RPMI8226 (cell line): ENCODE results near the gene KCNJ12.
"Not testable (repeated sequence)": the region's sequence is repeated elsewhere in the genome, so short reads cannot be mapped to it uniquely, and the experiment has no call there.

ENCODE experiments used
- DNase-seq: peaks from one replicate; pipeline ENCODE4 v3.0.0-alpha.2; 2015

Gene KCNJ12

GRCh38 chr17:21424697-21425096 is 48.5 kb downstream of the KCNJ12 start:
- not testable (repeated sequence) for DNase-seq

GRCh38 chr17:21425321-21425720 is 49.2 kb downstream of the KCNJ12 start:
- DNase-seq = no peak

- DNase-seq = no peak
Measured at GRCh38 chr17:21425736-21426135, 49.6 kb downstream of the KCNJ12 start.

- DNase-seq = not testable (repeated sequence)
Measured at GRCh38 chr17:21426246-21426645, 50.1 kb downstream of the KCNJ12 start.

GRCh38 chr17:21426876-21427275 is 50.7 kb downstream of the KCNJ12 start:
- DNase-seq = not testable (repeated sequence)

- not testable (repeated sequence) for DNase-seq
Measured at GRCh38 chr17:21427727-21428126, 51.6 kb downstream of the KCNJ12 start.

GRCh38 chr17:21428752-21429424 is 52.7 kb downstream of the KCNJ12 start:
- not testable (repeated sequence) for DNase-seq

- not testable (repeated sequence) for DNase-seq
Measured at GRCh38 chr17:21429921-21430628, 53.9 kb downstream of the KCNJ12 start.

- DNase-seq = not testable (repeated sequence)
Measured at GRCh38 chr17:21433971-21434370, 57.8 kb downstream of the KCNJ12 start.

GRCh38 chr17:21434976-21435375 is 58.8 kb downstream of the KCNJ12 start:
- DNase-seq = not testable (repeated sequence)

- DNase-seq = not testable (repeated sequence)
Measured at GRCh38 chr17:21436481-21436880, 60.3 kb downstream of the KCNJ12 start.

- not testable (repeated sequence) for DNase-seq
Measured at GRCh38 chr17:21436883-21437836, 61.0 kb downstream of the KCNJ12 start.

GRCh38 chr17:21438316-21439014 is 62.3 kb downstream of the KCNJ12 start:
- DNase-seq = not testable (repeated sequence)

- DNase-seq = not testable (repeated sequence)
Measured at GRCh38 chr17:21439015-21439336, 62.8 kb downstream of the KCNJ12 start.

GRCh38 chr17:21445091-21445650 is 69.0 kb downstream of the KCNJ12 start:
- DNase-seq = no peak

GRCh38 chr17:21447552-21447951 is 71.4 kb downstream of the KCNJ12 start:
- not testable (repeated sequence) for DNase-seq

GRCh38 chr17:21449891-21450290 is 73.7 kb downstream of the KCNJ12 start:
- not testable (repeated sequence) for DNase-seq

- DNase-seq = no peak
Measured at GRCh38 chr17:21451975-21452374, 75.8 kb downstream of the KCNJ12 start.

- peak; percentile 65 for DNase-seq
Measured at GRCh38 chr17:21452377-21453143, 76.4 kb downstream of the KCNJ12 start.

GRCh38 chr17:21453144-21453898 is 77.2 kb downstream of the KCNJ12 start:
- no peak for DNase-seq

GRCh38 chr17:21454006-21454405 is 77.8 kb downstream of the KCNJ12 start:
- not testable (repeated sequence) for DNase-seq
